HG03135 (cell line): ENCODE data around the gene DGCR8.
A peak's percentile ranks its signal among the peaks of the same experiment; 100 is the strongest.

Experiments used
- ATAC-seq: cut with Tn5 transposase; IDR thresholded peaks from one replicate; pipeline ENCODE4 v1.9.1; 2021; ENCODE audit warnings: mild to moderate bottlenecking, moderate library complexity; ENCODE audit not compliant: unreplicated experiment

Gene DGCR8

DNA sequence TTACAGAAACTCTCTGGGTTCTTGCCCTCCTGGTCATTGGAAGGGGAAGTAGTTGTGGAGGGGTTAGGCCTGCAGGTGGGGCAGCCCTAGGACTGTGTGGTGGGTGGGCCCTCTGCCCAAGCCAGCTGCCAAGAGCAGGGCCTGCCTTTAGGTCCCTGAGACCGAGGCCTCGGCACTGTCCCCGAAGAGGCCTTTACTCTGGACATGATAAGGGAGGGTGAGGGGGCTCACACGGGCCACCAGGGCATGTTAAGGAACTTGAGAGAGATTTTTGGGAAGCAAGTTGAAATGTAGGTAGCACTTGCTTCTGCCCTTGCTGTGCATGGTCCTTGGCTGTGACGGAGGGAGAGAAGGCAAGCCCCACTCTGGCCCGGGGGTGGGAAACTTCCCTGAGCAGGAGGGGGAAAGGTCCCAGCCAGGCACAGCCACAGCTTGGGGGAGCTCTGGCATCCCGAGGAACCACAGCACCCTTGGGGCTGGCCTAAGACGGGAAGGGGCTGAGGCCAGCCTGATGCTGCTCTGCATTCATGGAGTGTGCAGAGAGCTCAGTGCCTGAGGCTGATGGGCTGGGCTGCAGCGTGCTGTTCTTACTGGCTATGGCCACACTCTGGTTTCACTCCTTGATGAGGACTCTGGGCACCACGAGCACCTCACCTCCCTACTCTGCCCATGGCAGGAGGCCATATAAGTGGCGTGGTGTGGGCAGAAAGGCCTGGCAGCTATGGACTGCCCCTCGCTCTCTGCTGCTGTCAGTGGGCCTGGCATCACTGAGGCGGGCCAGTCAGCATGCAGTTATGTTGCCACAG lies 28.1 kb downstream of the DGCR8 start:
- ATAC-seq = no peak

DNA sequence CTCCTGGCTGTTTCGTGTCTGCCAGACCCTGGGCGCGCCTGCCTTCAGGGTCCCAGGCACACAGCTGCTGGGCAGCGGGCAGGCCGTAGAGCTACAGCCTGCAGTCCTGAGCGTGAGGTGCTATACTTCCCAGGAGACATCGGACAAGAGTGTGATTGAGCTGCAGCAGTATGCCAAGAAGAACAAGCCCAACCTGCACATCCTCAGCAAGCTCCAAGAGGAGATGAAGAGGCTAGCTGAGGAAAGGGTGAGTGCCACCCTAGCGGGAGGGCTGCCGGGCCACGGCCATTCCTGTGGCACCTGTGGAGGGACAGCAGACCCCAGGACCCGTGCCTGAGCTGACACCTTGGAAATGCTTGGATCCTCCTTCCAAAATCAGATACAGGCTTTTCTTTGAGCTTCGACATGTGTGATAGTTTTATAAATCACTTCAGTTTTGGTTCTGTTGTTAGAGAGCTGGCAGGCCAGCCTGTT lies 28.8 kb downstream of the DGCR8 start:
- no peak for ATAC-seq

DNA sequence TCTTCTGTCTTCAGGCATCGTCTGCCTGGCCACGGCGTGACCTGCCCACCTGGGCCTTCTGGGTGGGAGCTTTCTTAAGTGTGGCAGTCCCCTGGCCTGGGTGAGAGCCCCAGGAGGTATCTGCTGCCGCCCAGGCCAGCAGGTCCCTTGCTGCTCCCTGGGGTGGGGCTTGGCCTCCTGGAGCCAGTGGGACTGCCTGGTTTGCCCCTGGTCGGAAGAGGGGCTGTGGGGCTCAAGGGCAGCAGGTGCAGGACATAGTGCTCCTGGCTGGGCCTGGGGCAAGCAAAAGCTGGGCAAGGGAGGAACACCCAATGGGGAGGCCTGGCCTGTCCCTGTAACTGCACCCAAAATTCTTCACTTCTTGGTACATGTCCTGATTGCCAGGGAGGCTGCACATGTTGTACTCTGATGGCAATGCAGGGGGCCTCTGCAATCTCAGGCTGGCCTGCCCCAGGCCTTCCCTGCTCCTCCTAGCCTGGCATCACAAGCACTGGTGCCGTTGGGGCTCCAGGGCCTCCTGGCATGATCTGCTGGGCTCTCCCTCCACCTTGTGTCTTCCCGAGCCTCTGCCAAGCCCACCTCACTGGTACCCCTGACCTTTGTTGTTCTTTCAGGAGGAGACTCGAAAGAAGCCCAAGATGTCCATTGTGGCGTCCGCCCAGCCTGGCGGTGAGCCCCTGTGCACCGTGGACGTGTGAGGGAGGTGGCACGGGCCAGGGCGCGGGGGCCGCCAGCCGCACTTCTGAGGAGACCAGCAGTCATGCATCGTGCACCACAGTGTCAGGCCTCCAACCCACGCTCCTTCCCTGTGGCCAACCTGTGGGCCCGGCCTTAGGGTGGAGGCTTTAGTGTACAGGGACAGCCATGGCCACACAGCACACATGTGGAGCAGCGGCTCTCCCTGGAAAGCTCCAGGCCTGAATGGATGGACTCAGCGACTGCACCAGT lies 29.6 kb downstream of the DGCR8 start:
- ATAC-seq = no peak

DNA sequence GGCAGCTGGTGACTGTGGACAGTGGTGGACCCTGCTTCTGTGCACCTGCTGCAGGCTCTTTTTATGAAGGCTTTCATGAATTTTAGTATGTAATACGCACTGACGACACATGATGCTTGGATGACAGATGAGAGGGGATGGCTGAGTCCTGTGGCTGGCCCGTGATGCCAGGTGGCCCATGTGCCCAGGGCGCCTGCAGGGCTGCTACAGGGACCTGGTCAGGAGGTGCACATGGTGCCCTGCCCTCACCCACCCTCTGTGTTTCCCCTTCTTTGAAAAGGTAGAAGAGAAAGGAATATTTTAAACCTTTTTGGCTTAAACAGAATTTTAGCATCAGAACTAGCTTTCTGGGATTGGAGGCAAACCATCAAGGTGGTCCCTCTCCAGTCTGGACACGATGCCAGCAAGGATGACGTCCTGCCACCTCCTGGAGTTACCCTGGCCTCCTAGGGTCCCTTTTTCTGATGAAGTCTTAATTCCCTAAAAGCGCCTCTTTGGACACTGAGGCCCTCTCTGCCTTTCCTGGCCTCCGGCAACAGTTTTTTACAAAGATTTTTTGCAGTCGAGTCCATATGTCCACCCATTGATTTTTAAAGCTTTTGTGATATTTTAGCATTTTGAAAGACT lies 30.4 kb downstream of the DGCR8 start:
- ATAC-seq = no peak

GRCh38 chr22:20111045-20111688 lies 31.1 kb downstream of the DGCR8 start:
- no peak for ATAC-seq

GRCh38 chr22:20111689-20112622 lies 31.9 kb downstream of the DGCR8 start:
- ATAC-seq = no peak

DNA sequence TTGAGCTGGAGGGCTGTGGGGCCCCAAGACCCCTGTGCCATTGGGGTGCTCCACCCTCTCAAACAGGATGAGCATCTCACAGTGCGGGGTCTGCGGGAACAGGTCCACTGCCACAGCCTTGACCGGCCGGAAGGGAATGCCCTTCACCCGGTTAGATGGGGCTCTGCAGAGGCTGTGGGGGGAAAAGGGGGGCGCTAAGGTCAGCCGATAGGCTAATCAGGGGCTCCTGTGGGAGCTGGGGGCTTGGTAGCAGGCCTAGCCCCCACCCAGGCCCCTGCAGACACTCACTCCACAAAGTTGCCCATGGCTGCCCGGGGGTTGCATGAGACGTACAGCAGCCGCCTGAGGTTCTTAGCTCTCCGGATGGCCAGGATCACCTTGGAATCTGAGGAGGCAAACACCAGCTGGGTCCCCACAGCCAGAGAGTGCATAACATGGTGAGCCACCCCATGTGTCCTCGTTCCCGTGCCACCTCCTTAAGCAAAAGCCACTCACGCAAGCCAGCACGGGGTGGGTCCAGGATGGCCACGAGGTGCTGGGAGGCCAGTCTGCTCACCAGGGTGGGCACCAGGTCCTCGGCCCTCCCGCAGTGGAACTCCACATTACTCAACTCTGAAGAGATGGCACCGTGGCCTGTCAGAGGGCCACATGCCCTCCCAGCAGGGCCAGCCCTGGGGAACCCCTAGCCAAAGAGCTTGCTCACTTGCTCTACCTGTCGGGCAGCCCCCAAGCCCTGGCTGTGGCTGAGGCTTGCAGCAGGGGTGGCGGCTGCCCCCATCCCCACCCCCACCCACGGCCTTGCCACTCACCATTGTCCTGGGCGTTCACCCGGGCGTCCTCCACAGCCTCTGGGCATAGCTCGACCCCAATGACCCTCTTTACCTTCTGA lies 32.8 kb downstream of the DGCR8 start:
- ATAC-seq = no peak

GRCh38 chr22:20113551-20114310 lies 33.7 kb downstream of the DGCR8 start:
- no peak for ATAC-seq

DNA sequence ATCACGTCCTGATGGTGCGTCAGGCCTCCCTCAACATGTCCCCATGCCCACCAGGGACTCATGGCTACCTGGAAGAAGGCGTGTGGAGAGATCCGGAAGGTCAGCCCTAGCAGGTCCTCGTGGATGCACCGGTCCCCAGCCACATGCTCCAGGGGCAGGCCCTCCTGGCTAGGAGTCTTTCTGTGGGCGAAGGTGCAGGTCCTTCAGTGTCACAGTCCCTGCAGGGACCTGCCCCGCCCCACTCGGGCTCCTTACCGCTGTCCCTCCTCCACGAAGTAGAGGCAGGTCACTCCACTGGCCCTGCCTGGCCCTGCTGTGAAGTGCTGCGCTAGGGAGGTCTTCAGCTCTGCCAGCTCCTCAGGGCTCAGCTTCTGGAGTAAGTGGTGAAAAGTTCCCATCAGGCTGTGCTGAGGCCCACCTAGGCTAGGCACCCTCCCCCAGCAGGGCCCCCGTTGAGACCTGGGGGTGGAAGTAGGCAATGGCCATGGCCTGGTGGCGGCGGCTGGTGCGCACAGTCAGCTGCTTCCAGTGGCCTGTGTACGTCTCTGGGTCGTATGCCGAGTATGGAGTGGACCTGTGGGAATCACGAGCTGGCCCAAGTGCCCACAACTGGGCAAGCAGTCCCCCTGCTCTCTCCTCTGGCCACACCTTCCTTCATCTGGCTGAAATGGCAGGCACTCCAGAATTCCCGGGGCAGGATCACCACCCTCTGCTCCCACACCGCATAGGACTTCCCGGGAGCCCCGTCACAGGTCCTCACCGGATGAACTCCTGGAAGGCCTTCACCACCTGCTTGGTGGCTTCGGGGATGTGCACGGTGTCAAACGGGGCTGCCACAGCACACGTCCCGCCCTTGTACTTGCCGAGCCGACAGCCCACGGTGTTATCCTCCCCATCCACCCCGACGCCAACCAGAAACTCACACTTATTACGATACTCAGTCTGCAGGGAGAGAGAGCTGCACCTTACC lies 34.8 kb downstream of the DGCR8 start:
- ATAC-seq = no peak

DNA sequence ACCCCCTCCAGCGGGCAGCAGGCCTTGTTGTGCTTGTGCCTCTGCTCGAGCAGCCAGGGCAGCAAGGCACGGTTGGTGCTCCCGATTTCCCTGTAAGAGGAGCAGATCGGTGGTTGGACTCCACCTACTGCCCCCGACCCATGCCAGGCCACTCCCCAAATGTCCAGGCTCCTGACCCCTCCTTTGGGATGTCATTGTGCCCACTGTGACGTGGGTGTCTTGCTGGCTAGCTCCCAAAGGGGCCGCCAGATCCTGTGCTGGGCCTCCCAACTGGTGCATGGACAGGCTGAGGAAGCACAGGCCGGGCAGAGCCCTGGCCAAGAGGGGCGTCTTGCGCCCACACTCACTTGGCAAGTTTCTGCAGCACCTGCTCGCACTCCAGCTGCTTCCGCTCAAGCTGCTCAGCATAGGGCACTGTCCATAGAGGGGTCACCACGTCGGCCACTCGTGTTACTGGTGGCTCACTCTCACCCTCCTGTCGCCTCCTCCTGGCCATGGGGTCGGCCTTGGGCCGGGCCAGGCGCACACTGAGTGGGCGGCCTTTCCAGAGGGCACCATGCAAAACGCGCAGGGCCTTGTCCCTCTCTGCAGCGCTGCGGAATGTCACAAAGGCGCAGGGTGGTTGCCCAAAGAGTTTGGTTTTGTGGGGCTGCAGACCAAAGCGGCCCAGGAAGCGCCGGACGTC lies 35.8 kb downstream of the DGCR8 start, which contains the start of gene RANBP1:
Gene RANBP1, plus strand, starts transcription at position 414 of the 685 bp plus-strand sequence. Its CDS starts 81 bp downstream, at position 495.
- no peak for ATAC-seq

DNA sequence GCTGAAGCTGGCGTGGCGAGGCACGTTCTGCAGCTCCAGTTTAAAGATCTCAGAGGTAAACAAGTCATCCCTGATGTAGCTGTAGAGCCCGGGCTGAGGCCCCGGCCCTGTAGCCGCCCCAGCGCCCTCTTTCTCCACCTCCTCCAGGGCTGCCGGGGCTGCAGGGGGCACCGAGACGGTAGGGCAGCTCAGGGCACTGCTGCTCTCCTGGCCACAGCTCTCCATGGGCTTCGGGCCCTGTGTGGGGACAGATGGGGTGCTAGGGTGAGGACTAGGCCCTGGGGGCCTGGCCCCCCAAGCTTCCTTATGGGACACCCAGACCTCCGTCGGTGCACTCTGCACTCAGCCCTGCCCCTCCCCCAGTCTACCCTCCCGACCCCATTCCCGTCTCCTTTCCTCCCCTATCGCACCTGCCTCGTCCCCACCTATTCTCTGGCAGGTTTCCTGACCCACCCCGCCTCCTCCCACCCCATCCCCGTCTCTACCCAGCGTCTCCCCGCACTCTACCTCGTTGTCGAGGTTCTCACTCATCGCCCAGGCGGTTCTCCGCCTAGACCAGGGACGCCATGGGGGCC lies 36.4 kb downstream of the DGCR8 start:
- ATAC-seq = peak; percentile 3

DNA sequence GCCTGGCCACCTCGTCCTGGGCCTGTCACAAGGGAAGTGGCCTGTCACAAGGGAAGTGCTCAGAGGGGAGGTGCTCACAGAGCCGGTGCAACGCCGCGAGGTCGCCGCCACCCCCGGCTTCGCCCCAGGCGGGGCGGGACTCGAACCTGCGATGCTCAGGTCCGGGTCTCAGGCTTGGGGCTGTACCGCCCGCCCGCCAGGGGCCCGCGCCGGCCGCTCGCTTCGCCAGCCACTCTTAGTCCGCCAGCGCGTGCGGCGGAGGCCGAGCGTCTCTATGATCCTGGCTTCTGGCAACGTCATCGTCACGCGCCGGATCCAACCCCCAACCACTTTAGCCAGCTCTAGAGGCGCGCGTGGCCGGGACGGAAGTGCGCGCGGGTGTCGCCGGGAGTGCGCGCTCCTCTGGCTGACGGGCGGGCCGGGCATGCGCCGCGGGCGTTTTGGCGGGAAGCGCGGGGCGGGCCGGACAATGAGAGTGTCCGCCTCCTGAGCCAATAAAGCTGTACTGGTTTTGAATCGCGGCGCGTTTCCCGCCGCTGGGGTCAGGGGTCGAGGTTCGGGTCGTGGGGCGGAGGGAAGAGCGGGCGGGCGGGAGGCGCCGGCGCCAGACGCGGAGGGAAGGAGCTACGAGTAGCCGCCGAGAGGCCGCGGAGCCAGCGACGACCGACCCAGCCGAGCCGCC lies 37.1 kb downstream of the DGCR8 start, which contains the start of gene TRMT2A:
Gene TRMT2A, minus strand, starts transcription at position 276 of the 682 bp plus-strand sequence. CDS start 320 bp downstream, outside the sequence.
- peak; percentile 58 for ATAC-seq

GRCh38 chr22:20117633-20118299 lies 37.7 kb downstream of the DGCR8 start:
- ATAC-seq = peak; percentile 28

DNA sequence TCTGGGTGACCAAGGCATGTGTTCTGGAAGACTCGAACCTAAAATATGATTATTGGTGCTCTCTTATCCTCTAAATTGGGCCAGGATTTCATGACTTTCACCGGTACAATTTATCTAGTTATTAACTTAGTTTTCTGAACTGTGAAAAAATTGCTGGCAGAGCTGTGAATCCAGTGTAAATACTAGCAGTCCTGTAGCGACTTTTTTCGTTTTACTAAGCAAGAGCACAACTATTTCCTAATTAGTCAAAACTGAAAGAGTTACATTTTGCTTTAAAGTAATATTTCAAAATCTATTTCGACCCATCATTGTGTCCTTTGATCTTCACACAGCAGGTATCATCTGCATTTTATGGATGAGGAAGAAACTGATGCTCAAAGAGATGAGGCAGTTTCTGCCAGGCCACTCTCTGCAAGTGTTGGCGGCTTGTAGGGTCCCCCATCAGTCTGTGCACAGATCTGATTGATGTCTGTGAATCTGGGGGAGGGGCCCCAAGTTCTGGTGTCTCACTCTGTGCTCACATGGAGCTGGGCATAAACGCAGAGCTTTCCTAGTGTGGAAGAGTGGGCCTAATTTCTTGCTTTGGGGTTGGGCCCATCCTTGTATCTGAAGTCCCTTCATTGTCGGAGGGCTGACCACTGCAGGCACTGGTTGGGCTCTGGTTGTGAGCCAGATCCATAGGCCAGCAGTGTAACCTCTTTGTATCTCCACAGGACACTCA lies 38.4 kb downstream of the DGCR8 start:
- ATAC-seq = no peak
